HCT116 (cell line): ENCODE measurements around the gene SLA2.
"Not testable (repeated sequence)": the region's sequence is repeated elsewhere in the genome, so short reads cannot be mapped to it uniquely, and the experiment has no call there.

Experiments
- FOSL1 ChIP-seq: IDR thresholded peaks from 2 replicates; pipeline ENCODE4 v1.6.1; 2012; ENCODE audit warnings: low read depth
- POLR2AphosphoS5 ChIP-seq: IDR thresholded peaks from 2 replicates; pipeline ENCODE4 v1.6.1; 2011; ENCODE audit warnings: mild to moderate bottlenecking, low read depth, low read length, moderate library complexity
- TF ChIP-seq, protein P1 (sequence below), 3 experiments: fragments of 200-600 bp in 1 of 3; sonication (generic) in 1 of 3; IDR thresholded peaks in 2 of 3; conservative IDR thresholded peaks in 1 of 3; 2 replicates each; pipeline ENCODE4 v1.5.1; 2012 to 2017; ENCODE audit warnings: low read depth in 2 of 3, low read length in 2 of 3, antibody characterized with exemption in 1 of 3, borderline replicate concordance in 1 of 3, control low read depth in 1 of 3, mild to moderate bottlenecking in 1 of 3, mixed read lengths in 1 of 3, mixed run types in 1 of 3, moderate library complexity in 1 of 3; ENCODE audit not compliant: insufficient read depth in 1 of 3

DNA sequence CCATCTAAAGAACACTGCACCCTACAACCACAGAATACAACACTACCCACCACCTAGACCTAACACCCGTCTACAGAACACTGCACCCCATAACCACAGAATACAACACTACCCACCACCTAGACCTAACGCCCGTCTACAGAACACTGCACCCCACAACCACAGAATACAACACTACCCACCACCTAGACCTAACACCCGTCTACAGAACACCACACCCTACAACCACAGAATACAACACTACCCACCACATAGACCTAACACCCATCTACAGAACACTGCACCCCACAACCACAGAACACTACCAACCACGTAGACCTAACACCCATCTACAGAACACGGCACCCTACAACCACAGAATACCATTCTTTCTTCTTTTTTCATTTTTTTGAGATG, 81.3 kb downstream of the SLA2 start:
- TF ChIP-seq POLR2AphosphoS5, FOSL1: not testable (repeated sequence)
- TF ChIP-seq, protein P1, sequence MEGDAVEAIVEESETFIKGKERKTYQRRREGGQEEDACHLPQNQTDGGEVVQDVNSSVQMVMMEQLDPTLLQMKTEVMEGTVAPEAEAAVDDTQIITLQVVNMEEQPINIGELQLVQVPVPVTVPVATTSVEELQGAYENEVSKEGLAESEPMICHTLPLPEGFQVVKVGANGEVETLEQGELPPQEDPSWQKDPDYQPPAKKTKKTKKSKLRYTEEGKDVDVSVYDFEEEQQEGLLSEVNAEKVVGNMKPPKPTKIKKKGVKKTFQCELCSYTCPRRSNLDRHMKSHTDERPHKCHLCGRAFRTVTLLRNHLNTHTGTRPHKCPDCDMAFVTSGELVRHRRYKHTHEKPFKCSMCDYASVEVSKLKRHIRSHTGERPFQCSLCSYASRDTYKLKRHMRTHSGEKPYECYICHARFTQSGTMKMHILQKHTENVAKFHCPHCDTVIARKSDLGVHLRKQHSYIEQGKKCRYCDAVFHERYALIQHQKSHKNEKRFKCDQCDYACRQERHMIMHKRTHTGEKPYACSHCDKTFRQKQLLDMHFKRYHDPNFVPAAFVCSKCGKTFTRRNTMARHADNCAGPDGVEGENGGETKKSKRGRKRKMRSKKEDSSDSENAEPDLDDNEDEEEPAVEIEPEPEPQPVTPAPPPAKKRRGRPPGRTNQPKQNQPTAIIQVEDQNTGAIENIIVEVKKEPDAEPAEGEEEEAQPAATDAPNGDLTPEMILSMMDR (IDR thresholded peaks at IDR 0.05 in 2 of 3, conservative IDR thresholded peaks at IDR 0.05 in 1 of 3; ENCODE audit: borderline replicate concordance in 1 of 3, insufficient read depth in 1 of 3, low read depth in 2 of 3, low read length in 2 of 3), result not testable (repeated sequence)
